ENCODE data around the gene SLC9A9. TPM values are rescaled to one million over a fixed set of nuclear protein-coding genes. Genes with fewer than 3 reads are reported as not detected.
A peak's percentile ranks its signal among the peaks of the same experiment; 100 is the strongest.

SLC9A9 gene
- polyA plus RNA-seq, 6 donors from 2014 or later = 16.9 to 31.5 (median 24.7) TPM

DNA sequence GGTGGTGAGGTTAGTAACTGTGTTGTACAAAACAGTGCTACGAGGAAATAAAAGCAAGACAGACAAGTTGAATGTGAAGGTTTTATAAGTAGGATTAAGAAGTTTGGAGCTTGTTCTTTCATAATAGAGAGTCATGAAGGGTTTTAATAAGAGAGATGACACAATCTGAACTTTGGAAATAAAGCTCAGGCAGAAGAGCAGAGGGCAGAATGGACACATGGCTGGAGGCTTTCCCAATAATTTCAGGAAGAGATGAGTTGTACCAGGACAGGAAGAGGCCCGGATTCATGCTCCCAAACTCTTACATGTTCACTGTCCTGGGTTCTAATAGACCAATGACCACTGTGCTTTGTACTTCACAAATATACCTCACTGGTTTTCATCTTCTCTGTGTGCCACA lies 194.8 kb downstream of the SLC9A9 start:
- Mint-ChIP-seq H3K27me3 (no peaks in the 10 kb centered on the region), H3K27ac (no peak overlapping the region), H3K36me3 (peaks cover 18 to 37% of the 10 kb centered on the region in 2 donors)

GRCh38 chr3:143652118-143652517 lies 196.2 kb downstream of the SLC9A9 start:
- no peak for DNase-seq
- H3K4me3 Mint-ChIP-seq = no peak overlapping the region
- H3K27me3 Mint-ChIP-seq = no peaks in the 10 kb centered on the region
- H3K9me3 Mint-ChIP-seq = no peaks in the 10 kb centered on the region
- no peak overlapping the region for H3K27ac Mint-ChIP-seq
- peaks cover 18 to 37% of the 10 kb centered on the region in 2 donors for H3K36me3 Mint-ChIP-seq
- ATAC-seq (ENCODE audit: low read depth in 2 of 2) = no peak
- peaks cover 0 to 10% (median 7%) of the 10 kb centered on the region in 3 donors for H3K4me1 Mint-ChIP-seq

More for the DNA sequence above, 194.8 kb downstream of the SLC9A9 start:
- no peaks in the 10 kb centered on the region for H3K9me3 Mint-ChIP-seq
- peaks cover 0 to 10% (median 7%) of the 10 kb centered on the region in 3 donors for H3K4me1 Mint-ChIP-seq
- no peak for DNase-seq
- H3K4me3 Mint-ChIP-seq = no peak overlapping the region
- no peak for ATAC-seq (ENCODE audit: low read depth in 2 of 2)

- no peak for DNase-seq
- no peaks in the 10 kb centered on the region for H3K27me3 Mint-ChIP-seq
- H3K27ac Mint-ChIP-seq = no peak overlapping the region
- no peaks in the 10 kb centered on the region for H3K9me3 Mint-ChIP-seq
- H3K4me3 Mint-ChIP-seq = no peak overlapping the region
- peaks cover 0 to 10% (median 7%) of the 10 kb centered on the region in 3 donors for H3K4me1 Mint-ChIP-seq
- no peak for ATAC-seq (ENCODE audit: low read depth in 2 of 2)
- H3K36me3 Mint-ChIP-seq = peaks cover 18 to 30% of the 10 kb centered on the region in 2 donors
Observed at GRCh38 chr3:143650827-143651226, 197.4 kb downstream of the SLC9A9 start.

DNA sequence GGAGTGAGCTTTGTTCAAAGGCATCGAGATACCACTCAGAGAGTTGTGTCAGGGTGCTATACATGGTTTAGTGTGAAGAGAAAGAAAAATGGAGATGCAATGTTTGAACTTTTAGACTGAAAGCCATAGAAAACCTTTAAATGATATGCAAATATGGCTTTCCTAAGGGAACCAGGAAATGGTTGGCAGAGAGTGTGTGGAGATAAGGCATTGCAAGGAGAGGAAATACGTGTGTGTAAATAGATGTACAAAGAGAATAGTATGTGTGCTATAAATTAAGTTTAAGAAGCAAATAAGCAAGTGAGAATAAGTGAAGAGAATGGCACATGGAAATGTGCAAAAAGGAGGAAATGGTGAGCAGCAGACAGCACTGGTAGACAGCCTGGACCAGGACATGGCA lies 198.1 kb downstream of the SLC9A9 start:
- H3K4me3 Mint-ChIP-seq = no peak overlapping the region
- ATAC-seq (ENCODE audit: low read depth in 2 of 2) = no peak
- peaks cover 18 to 29% of the 10 kb centered on the region in 2 donors for H3K36me3 Mint-ChIP-seq
- H3K27ac Mint-ChIP-seq = no peak overlapping the region
- DNase-seq = no peak
- no peaks in the 10 kb centered on the region for H3K9me3 Mint-ChIP-seq
- no peaks in the 10 kb centered on the region for H3K27me3 Mint-ChIP-seq
- H3K4me1 Mint-ChIP-seq = peaks cover 0 to 10% (median 7%) of the 10 kb centered on the region in 3 donors

- Mint-ChIP-seq H3K27ac (no peak overlapping the region), H3K27me3 (no peaks in the 10 kb centered on the region), H3K36me3 (peaks cover 18 to 24% of the 10 kb centered on the region in 2 donors), H3K4me1 (peaks cover 13 to 20% (median 14%) of the 10 kb centered on the region in 3 donors), H3K4me3 (no peak overlapping the region), H3K9me3 (no peaks in the 10 kb centered on the region)
- no peak for DNase-seq
- ATAC-seq (ENCODE audit: low read depth in 2 of 2) = no peak
Observed at GRCh38 chr3:143648708-143649107, 199.6 kb downstream of the SLC9A9 start.

- DNase-seq (no peak), ATAC-seq (ENCODE audit: low read depth in 2 of 2) (no peak)
- Mint-ChIP-seq H3K27me3 (no peaks in the 10 kb centered on the region), H3K4me3 (no peak overlapping the region), H3K27ac (no peak overlapping the region), H3K9me3 (no peaks in the 10 kb centered on the region), H3K36me3 (peaks cover 18 to 24% of the 10 kb centered on the region in 2 donors), H3K4me1 (peaks cover 14 to 24% (median 16%) of the 10 kb centered on the region in 3 donors)
Observed at GRCh38 chr3:143648218-143648617, 200.1 kb downstream of the SLC9A9 start.

GRCh38 chr3:143644370-143645089 lies 203.7 kb downstream of the SLC9A9 start:
- Mint-ChIP-seq H3K4me1 (peaks cover 9 to 25% (median 16%) of the 10 kb centered on the region in 3 donors), H3K27ac (peak overlapping the region in 3 of 6 donors; percentile 46 to 71 (median 69)), H3K4me3 (peak overlapping the region in 1 of 8 donors; percentile 31), H3K27me3 (no peaks in the 10 kb centered on the region), H3K36me3 (peaks cover 6 to 20% of the 10 kb centered on the region in 2 donors), H3K9me3 (peaks cover 0 to 7% (median 4%) of the 10 kb centered on the region in 7 donors)
- DNase-seq = peak; percentile 30
- ATAC-seq (ENCODE audit: low read depth in 2 of 2) = peak in 1 of 2 donors; percentile 44

DNA sequence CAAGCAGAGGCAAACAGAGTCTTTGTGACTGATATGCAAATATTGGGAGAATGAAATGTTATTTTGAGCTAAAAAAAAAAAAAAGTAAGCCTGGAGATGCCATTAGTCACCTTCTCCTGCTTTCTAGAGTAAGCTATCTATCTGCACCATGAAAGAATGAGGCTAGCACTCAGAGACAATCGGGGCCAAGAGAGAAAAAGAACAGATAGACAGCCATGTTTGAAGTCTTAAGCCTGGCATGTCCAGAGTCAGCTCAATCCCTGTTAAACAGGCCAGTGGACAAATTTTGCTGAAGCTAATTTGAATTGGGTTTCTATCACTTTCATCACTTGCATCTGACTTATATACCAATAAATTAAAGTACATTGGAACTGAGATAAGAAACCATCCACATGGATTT lies 204.4 kb downstream of the SLC9A9 start:
- Mint-ChIP-seq H3K27ac (no peak overlapping the region), H3K4me3 (peak overlapping the region in 1 of 8 donors; percentile 31), H3K27me3 (no peaks in the 10 kb centered on the region), H3K4me1 (peaks cover 5 to 25% (median 16%) of the 10 kb centered on the region in 3 donors), H3K9me3 (peaks cover 2 to 14% (median 6%) of the 10 kb centered on the region in 7 donors), H3K36me3 (peaks cover 10 to 19% of the 10 kb centered on the region in 2 donors)
- DNase-seq (no peak), ATAC-seq (ENCODE audit: low read depth in 2 of 2) (no peak)

DNA sequence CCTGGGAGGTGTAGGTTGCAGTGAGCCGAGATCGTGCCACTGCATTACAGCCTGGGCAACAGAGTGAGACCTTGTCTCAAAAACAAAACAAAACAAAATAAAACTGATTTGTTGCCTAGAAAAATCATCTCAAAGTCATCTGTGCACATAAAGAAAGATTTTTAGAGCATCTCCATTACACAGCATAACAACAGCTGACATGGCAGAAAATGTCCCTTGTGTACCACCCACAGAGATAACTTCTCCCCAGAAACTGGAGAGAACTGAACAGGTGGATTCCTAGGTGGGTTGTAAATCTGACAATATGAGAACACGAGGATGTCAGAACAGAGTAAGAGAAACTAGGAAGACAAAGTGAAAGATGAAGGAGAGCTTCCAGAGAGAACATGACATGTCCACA lies 207.5 kb downstream of the SLC9A9 start:
- H3K27me3 Mint-ChIP-seq = no peaks in the 10 kb centered on the region
- H3K9me3 Mint-ChIP-seq = peaks cover 8 to 42% (median 28%) of the 10 kb centered on the region in 7 donors
- peaks cover 8 to 30% (median 16%) of the 10 kb centered on the region in 3 donors for H3K4me1 Mint-ChIP-seq
- H3K4me3 Mint-ChIP-seq = no peak overlapping the region
- no peak overlapping the region for H3K27ac Mint-ChIP-seq
- peaks cover 10 to 26% of the 10 kb centered on the region in 2 donors for H3K36me3 Mint-ChIP-seq
- DNase-seq = no peak
- ATAC-seq (ENCODE audit: low read depth in 2 of 2) = no peak

DNA sequence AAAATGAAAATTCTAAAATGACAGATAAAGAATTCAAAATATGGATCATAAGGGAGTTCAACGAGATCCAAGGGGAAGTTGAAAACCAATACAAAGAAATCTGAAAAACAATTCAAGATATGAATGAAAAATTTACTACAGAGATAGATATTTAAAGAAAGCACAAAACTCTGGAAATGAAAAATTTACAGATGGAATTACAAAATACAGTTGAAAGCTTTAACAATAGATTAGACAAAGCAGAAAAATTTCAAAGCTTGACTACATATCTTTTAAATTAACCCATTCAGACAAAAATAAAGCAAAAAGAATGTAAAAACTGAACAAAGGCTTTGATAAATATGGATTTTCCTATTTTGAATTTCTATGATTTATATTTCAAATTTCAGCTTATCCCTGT lies 211.1 kb downstream of the SLC9A9 start:
- peaks cover 8 to 49% (median 28%) of the 10 kb centered on the region in 7 donors for H3K9me3 Mint-ChIP-seq
- H3K27me3 Mint-ChIP-seq = no peaks in the 10 kb centered on the region
- H3K4me1 Mint-ChIP-seq = peaks cover 0 to 5% (median 4%) of the 10 kb centered on the region in 3 donors
- DNase-seq = no peak
- no peak overlapping the region for H3K4me3 Mint-ChIP-seq
- peaks cover 10 to 33% of the 10 kb centered on the region in 2 donors for H3K36me3 Mint-ChIP-seq
- no peak overlapping the region for H3K27ac Mint-ChIP-seq
- ATAC-seq (ENCODE audit: low read depth in 2 of 2) = no peak

GRCh38 chr3:143634991-143635390 lies 213.3 kb downstream of the SLC9A9 start:
- DNase-seq (no peak), ATAC-seq (ENCODE audit: low read depth in 2 of 2) (no peak)
- Mint-ChIP-seq H3K9me3 (peaks cover 3 to 43% (median 28%) of the 10 kb centered on the region in 7 donors), H3K36me3 (peaks cover 5 to 14% of the 10 kb centered on the region in 2 donors), H3K4me3 (no peak overlapping the region), H3K27me3 (no peaks in the 10 kb centered on the region), H3K27ac (no peak overlapping the region), H3K4me1 (peaks cover 0 to 5% (median 4%) of the 10 kb centered on the region in 3 donors)

- H3K27me3 Mint-ChIP-seq = no peaks in the 10 kb centered on the region
- no peak overlapping the region for H3K4me3 Mint-ChIP-seq
- H3K36me3 Mint-ChIP-seq = peaks cover 5 to 14% of the 10 kb centered on the region in 2 donors
- peaks cover 3 to 41% (median 27%) of the 10 kb centered on the region in 7 donors for H3K9me3 Mint-ChIP-seq
- H3K4me1 Mint-ChIP-seq = peaks cover 0 to 5% (median 4%) of the 10 kb centered on the region in 3 donors
- ATAC-seq (ENCODE audit: low read depth in 2 of 2) (no peak), DNase-seq (no peak)
- peak overlapping the region in 1 of 6 donors; percentile 67 for H3K27ac Mint-ChIP-seq
Observed at GRCh38 chr3:143634427-143634826, 213.8 kb downstream of the SLC9A9 start.

DNA sequence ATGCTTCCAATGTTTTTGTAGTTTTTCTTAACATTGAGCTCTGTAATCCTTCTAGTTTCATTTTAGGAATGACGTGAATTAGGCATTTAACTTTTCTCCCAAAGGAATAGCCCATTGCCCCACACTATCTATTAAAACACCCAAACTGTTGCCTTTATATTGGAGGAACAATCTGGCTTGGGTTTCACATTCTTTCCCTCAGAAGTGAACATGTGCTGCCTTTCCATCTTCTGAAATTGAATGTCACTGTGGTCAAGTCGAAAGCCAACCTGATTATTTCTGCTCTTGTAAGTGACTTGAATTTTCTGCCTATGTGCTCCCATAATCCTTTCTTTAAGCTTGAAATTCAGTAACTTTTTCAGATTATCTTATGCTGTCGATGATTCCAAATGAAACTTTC lies 214.5 kb downstream of the SLC9A9 start:
- DNase-seq (no peak), ATAC-seq (ENCODE audit: low read depth in 2 of 2) (no peak)
- peaks cover 3 to 35% (median 21%) of the 10 kb centered on the region in 7 donors for H3K9me3 Mint-ChIP-seq
- no peak overlapping the region for H3K4me3 Mint-ChIP-seq
- H3K36me3 Mint-ChIP-seq = peaks cover 0 to 14% of the 10 kb centered on the region in 2 donors
- H3K27me3 Mint-ChIP-seq = no peaks in the 10 kb centered on the region
- peaks cover 0 to 5% (median 4%) of the 10 kb centered on the region in 3 donors for H3K4me1 Mint-ChIP-seq
- no peak overlapping the region for H3K27ac Mint-ChIP-seq

- ATAC-seq (ENCODE audit: low read depth in 2 of 2) = no peak
- Mint-ChIP-seq H3K27ac (no peak overlapping the region), H3K4me1 (no peaks in the 10 kb centered on the region), H3K4me3 (no peak overlapping the region), H3K36me3 (peaks cover 0 to 7% of the 10 kb centered on the region in 2 donors), H3K9me3 (peaks cover 0 to 2% (median 0%) of the 10 kb centered on the region in 7 donors), H3K27me3 (no peaks in the 10 kb centered on the region)
- no peak for DNase-seq
Observed at GRCh38 chr3:143629726-143630125, 218.5 kb downstream of the SLC9A9 start.
